ENCODE data around the gene MAN1A1.
"Not testable (repeated sequence)": the region's sequence is repeated elsewhere in the genome, so short reads cannot be mapped to it uniquely, and the experiment has no call there.

The MAN1A1 gene

GRCh38 chr6:119297049-119297448 lies 52.5 kb downstream of the MAN1A1 start:
- DNase-seq: no peak

DNA sequence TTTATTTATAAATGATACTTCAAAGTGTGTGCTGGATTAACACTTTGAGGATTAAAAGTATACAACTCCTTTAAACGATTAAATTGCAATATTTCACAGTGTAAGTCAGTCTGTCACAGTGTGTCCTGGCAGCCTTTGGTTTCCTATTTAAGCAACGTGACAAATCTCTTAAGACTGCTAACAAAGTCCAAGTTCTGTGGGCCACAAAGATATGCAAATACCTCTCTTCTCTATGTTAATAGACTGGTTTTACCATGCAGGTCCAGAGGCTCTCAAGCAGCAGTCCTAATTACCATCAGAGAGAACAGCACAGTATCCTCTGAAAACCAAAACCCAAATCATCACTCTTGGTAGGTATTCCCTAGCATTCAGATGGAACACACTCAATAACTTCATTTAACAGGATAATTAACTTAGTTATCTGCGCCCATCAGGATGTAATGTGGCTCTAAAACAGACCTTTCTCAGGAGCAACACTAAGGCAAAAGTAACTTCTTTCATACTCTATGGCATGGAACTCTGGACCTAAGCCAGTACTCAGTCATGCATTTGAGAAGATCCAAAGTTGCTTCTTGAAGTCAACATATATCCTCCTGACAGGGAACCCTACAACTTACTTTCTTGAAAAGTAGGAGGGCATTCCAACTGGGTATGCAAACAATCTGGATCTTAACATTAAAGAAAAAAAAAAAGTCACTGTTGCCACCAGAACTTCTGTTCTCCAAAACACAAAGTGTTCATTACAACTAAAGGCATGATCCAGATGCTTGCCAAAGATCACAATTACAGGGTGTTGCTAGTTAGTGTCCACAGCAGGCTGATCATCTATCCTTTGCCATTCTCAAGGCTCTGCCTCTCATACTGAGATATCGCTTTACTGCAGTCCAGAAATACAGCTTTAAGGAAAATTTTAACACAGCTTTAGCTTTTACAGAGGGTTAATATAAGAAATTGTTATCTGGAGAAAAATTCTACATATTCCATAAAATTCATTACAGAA lies 53.2 kb downstream of the MAN1A1 start:
- no peak for DNase-seq

DNA sequence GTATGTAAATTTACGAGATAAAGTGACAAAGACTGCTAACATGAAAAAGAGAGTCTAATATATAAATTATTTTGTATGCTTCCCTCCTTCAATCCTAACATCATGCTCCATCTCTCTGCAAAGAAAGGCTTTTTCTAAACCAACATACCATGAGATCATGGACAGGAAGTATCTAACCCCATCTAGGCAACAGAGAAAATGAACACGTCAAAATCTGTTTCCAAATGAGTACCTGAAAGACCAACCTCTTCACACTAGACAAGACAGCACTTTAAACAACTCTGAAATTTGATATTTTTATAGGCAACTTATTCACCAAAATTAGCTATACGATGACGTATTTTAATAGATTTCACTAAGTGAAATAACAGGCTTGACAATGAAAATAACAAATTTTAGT lies 54.6 kb downstream of the MAN1A1 start:
- DNase-seq: no peak

- DNase-seq: not testable (repeated sequence)
These were observed 58.5 kb downstream of the MAN1A1 start for GRCh38 chr6:119291060-119291459.

DNA sequence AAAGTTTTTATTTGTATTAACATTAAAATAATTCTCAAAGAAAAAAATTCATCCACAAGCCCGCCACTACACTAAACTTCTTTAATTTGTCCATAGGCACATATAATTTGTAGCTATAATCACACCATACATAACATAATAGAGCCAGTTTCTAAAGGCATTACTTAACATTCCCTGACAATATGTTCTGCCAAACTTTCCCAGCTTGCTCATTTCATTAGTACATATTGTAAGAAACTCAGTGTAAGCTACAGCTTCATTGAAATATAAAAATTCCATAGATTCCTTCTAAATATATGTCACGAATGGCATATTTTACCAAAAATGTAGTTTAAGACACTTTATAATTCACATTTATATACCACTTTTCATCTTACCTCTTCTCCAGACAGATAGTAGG lies 59.3 kb downstream of the MAN1A1 start:
- no peak for DNase-seq

DNA sequence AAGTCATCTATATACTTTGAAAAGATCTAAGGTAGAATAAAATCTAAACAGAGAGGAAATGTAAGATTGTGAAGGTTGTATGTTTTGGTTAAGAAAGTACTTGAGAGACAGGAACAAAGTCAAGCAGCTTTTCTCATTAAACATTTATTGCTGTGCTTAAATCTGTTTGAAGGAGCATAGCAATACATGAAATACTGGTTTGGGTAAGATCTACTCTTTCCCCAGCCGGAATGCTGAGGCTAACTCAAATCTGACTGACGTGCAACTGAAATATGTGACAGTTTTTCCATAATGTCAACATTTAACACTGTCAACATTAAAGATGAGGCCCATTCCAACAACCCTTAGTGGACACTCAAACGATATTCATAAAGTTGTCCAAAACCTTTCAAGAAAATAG lies 59.9 kb downstream of the MAN1A1 start:
- DNase-seq: no peak

GRCh38 chr6:119285908-119286625 lies 63.5 kb downstream of the MAN1A1 start:
- DNase-seq: no peak

DNA sequence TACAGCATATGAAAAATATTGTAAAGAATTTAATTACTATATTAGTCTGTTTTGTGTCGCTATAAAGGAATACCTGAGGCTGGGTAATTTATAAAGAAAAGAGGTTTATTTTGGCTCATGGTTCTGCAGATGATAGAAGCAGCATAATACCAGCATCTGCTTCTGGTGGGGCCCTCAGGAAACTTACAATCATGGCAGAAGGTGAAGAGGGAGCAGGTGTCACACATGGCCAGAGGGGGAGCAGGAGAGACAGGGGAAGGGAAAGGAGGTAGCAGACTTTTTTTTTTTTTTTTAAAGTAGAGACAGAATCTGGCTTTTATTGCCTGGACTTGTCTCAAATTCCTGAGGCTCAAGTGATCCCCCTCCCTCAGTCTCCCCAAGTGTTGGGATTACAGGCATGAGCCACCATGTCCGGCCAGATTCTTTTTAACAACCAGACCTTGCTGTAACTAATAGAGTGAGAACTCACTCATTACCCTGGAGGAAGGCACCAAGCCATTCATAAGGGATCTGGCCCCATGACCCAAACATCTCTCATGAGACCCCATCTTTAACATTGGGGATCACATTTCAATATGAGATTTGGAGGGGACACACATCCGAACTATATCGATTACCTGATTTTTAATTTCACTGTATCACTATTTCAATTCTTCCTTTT lies 64.6 kb downstream of the MAN1A1 start:
- no peak for DNase-seq

DNA sequence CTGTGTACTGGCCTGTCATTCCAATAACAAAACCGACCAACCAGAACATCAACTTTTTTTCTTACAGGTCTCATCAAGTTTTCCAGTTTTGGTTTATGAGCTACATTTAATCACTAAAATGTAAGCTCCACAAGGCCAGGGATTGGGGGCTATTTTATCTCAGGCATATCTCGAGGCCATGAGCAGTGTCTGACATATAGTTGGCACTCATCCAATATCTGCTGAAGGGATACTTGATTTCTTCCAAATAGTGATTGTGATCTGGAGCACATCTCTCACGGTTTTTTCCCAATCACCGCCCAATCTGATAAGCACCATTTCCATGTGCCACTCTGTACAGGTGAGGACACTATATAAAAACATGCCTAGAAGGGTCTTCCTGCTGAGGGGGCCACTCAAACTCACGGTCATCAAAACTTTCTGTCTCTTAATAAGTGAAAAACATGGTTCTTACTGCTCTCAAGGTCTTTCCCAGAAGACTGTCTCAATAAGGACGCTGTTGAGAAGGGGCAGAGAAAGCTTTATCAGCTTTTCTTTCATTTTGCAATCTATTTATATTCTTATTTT lies 65.5 kb downstream of the MAN1A1 start:
- DNase-seq: no peak

DNA sequence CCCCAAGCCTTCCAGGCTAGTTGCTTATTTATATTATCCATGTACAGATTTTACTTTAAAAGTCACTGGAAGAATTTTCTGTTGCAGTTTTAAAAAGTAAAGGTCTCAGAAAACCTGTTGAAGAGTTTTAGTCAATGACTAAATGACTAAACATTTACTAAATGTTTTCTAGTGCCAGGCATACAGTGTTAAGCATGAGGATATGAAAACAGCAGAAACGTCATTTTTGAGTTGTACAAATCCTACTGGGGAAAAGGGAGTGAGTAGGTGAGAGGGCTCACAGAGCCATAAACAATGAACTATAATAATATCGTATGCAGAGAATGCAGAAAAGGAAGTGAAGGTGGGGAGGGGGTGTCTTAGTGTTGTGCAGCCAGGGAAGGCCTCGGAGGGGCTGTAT lies 66.3 kb downstream of the MAN1A1 start:
- DNase-seq: no peak

DNA sequence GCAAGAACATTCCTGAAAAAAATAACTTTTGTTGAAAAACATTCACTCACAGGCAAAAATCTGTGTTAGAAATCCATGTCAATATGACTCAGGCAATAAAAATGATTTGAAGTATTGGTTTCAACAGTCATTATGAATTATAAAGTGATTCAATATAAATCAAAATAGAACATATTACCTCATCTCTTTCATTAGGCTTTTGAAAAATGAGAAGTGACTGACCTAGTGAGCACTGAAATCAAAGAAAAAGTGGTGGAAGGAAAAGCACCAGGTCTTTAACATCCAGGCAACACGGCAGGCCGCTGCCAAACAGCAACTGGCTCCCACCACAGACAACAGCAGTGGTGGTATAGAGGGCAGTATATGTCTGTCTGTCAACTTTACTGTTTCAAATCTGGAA lies 68.9 kb downstream of the MAN1A1 start:
- no peak for DNase-seq

- DNase-seq: no peak
These were observed 69.5 kb downstream of the MAN1A1 start for GRCh38 chr6:119280080-119280479.

- DNase-seq: peak; percentile 36
These were observed 70.9 kb downstream of the MAN1A1 start for GRCh38 chr6:119278625-119279024.

DNA sequence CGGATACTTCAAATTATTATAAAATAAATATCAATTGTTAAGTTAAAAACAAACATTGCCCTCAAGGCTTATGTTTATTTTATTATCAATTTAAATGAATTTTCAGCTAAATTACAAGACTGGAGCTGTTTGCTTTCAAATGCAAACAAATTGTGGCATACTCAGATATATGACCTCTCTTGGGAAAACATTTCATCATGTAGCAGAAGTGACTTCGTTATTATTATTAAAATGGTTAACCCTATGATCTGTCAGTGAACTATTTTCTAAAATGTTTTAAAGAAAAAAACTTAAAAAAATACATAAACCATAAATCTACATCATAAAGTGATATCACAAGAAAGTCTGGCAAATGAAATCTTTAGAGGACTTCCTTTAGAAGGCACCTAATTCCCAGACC lies 72.5 kb downstream of the MAN1A1 start:
- no peak for DNase-seq

- DNase-seq: peak; percentile 75
These were observed 73.3 kb downstream of the MAN1A1 start for GRCh38 chr6:119276211-119276610.

DNA sequence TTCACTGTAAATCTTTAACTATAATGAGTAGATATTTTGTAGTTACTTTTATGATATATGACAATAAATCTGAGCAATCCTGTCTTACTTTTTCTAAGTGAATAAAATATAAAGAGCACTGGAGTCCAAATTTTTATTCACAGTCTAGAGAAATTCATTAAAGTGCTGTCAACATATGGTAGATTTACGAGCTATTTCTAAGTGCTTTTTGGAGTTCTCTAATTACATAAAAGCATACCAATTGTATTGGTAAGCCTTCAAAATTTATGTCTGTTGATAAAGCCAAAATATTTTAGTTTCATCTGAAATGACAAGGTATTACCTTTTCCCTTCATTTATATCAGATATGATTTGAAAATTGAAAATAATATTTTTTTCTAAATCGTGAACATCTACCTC lies 75.4 kb downstream of the MAN1A1 start:
- no peak for DNase-seq

- DNase-seq: peak; percentile 85
These were observed 76.0 kb downstream of the MAN1A1 start for GRCh38 chr6:119273272-119274196.

DNA sequence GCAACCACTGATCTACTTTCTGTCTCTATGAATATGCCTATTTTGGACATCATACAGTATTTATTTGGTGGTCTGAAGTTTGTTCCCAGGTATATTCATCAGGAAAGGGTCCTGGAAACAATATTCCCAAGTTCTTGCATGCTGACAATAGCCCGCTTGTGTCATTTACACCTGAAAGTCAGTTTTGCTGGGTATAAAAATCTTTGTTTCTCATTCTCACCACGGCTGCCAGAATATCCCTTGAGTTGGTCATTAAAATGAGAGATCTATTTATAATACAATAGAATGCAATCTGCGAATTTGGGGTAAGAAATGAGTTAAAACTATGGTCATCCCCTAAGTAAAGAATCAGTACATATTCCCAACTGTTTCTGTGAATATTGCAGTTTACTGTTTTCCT lies 79.0 kb downstream of the MAN1A1 start:
- DNase-seq: no peak

- no peak for DNase-seq
These were observed 80.1 kb downstream of the MAN1A1 start for GRCh38 chr6:119269266-119270103.

GRCh38 chr6:119267126-119267905 lies 82.2 kb downstream of the MAN1A1 start:
- no peak for DNase-seq

Data from DMS 273 treated with DMSO at 0.1 percent for 48 hours (cell line).